IPS-11a (cell line): ENCODE measurements around the gene EBPL.
"Not testable (repeated sequence)": the region's sequence is repeated elsewhere in the genome, so short reads cannot be mapped to it uniquely, and the experiment has no call there.

Experiments
- H3K4me3 ChIP-seq: one replicate; pipeline ENCODE4 v1.5.1; 2013; ENCODE audit warnings: low read depth, low read length, control low read depth

Gene EBPL

DNA sequence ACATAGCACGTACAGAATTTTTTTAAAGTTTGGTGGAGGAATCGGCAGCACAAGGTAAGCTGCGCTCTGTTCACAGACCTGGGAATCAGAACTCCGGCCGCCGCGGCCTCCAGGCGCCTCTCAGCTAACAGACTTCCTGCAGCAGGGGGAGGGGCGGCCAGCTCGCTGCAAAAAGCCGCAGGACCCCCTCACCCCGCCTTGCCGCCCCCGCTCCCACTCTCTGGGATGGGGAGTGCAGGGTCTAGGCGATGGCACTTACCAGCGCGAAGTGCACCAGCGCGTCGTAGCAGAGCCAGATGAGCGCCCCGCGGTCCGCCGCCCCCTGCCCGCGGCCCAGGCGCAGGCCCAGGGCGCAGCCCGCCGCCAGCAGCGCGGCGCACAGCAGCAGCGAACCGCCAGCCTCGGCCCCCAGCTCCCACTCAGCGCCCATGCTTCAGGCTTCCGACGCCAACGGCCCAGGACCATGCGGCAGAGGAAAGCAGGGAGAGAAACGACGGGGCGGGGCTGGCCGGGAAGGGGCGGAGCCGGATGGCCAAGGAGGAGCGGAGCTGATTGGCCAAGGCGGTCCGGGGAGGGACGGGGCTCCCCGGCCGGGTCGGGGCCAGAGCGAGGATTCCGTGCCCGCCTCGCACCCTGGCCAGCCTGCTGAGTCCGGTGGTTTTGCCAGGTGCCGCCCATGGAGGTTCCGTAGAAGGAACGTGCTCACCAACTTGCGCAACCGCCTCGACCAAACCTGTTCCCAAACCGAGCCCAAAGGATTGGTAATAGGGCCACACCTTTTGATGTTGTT, at the start of gene EBPL:
Gene EBPL, minus strand, starts transcription at position 492 of the 790 bp plus-strand sequence. Its CDS starts 62 bp downstream, at position 430.
- peak within 1 kb of the TSS; percentile 82 for H3K4me3 ChIP-seq

DNA sequence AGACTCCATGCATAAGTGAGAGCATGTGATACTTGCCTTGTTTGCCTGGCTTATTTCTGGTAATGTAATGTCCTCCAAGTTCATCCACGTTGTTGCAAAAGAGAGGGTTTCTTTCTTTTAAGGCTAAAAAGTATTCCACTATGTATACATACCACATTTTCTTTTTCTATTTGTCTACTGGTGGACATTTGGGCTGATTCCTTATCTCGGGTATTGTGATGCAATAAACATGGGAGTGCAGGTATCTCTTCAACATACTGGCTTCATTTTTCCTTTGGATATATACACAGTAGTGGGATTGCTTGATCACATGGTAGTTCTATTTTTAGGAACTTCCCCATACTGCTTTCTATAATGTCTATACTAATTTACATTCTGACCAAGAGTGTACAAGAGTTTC, 49.6 kb upstream of the EBPL start:
- H3K4me3 ChIP-seq: no peak overlapping the region

DNA sequence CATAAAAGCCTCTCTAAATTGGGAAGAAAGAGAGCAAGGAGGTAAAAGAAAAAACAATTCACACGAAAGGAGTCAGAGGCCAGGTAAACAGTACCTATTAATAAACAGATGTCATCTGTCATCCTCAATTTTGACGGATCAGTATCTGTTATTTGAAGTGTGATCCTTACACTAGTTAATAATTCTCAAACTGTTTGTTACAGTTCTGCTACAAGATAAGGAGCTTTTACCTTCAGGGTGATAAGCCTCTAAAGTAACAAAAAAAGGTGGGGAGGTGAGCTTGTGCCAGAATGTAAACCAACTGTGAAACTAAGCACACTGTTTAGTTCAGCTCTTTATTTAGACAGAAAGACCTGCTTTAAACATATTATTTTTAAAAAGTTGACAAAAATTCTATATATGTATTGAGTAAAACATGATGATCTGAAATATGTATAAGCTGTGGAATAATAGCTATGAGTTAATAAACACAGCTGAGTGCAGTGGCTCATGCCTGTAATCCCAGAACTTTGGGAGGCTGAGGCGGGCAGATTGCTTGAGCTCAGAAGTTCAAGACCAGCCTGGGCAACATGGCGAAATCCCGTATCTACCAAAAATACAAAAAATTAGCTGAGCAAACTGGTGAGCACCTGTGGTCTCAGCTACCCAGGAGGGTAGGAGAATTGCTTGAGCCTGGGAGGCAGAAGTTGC, 48.4 kb upstream of the EBPL start:
- H3K4me3 ChIP-seq: no peak overlapping the region

DNA sequence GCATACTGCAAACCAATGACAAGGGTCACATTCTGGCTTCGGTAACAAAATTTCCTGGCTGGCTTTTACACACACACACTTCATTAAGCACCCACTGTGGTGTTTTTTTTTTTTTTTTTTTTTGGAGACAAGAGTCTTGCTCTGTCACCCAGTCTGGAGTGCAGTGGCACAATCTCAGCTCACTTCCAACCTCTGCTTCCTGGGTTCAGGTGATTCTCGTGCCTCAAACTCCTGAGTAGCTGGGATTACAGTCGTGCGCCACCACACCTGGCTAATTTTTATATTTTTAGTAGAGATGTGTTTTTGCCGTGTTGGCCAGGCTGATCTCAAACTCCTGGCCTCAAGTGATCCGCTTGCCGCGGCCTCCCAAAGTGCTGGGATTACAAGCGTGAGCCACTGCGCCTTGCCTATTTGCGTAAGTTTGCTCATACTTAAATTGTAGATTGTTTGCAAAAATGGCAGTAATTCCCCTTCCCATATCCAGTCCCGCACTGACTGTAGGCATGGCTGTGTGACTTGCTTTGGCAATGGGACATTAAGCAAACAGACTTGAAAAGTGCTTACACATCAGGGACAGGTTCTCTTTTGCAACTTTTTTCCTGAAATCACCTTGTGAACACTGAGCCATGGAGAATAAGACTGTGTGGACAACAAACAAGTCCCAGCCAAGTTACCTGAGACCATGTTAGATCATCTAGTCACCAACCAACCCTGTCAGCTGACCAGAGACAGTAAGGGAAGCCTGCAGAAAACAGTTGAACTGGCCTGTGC, 42.1 kb upstream of the EBPL start:
- no peak overlapping the region for H3K4me3 ChIP-seq

DNA sequence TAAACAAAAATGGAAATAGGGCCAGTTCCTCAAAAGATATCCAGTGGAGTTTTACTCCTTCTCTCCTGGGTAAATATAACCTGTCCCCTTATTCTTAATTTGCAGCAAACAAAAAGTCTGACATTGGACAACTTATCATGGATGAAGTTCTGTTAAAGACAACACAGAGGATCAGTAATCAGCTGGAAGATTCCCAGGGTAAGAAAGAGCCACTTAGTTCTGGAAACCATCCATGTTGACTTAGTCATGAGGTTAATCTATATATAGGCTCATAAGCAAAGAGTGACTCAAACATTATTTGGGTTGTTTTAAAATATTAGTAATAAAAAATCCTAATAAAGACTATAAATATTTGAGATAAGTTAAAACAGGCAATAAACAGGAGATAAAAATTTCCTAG, 40.5 kb upstream of the EBPL start:
- H3K4me3 ChIP-seq: no peak overlapping the region

DNA sequence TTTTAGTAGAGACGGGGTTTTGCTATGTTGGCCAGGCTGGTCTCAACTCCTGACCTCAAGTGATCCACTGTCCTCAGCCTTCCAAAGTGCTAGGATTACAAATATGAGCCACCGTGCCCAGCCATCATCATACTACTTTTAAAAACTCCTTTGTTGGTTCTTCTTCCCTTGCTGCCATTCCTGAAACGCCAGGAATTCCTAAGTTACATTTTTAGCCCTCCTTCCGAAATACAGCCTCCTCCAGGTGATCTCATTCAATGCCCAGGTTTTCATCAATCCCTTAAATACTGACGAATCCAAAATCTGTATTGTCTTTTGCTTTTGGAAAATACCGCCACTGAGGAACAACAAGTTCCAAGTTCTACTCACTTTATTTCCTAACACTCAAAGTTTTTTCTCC, 25.3 kb upstream of the EBPL start:
- H3K4me3 ChIP-seq: no peak overlapping the region

DNA sequence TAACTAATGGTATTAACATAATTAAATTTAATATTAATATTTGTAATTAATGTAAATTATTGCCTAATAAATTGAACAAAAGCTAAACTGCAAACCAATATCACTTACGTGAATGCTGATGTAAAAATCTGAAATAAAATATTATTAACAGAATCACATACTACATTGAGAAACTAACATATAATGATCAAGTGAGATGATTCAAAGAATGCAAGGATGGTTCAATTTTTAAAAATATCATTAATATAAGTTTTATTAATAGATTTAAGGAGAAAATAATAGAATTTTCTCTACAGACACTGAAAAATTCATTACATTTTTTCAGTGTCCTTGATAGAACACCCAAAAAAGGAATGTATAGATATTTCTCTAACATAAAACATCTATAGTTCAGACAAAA, 23.5 kb upstream of the EBPL start:
- H3K4me3 ChIP-seq: no peak overlapping the region

DNA sequence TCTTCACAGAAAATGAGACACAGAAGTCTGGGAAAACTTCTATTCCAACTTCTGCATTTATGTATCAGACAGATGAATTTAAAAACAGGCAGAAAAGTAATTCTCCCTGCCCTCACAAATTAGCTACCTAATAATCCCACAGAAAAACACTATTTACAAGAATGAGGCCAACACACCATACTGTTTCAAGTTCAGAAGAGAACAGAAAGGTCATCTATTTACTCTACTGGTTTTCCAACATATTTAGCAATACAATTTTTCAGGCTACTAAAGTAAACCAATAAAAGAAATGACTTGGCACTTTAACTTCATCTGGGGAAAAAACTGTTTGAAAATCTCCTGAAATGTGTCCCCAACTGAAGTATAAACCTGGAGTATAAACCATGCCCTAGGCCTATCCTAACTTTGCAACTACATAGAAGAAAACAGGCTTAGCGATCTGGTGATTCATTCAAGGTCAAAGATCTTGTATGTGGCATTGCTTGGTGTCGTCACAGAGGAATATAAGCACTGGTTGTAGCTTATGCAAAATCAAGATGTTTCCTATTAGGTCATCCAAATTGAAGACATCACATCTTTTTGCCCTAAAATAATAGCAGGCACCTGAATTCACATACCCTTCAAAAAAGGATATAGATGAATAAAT, 20.1 kb upstream of the EBPL start:
- no peak overlapping the region for H3K4me3 ChIP-seq

DNA sequence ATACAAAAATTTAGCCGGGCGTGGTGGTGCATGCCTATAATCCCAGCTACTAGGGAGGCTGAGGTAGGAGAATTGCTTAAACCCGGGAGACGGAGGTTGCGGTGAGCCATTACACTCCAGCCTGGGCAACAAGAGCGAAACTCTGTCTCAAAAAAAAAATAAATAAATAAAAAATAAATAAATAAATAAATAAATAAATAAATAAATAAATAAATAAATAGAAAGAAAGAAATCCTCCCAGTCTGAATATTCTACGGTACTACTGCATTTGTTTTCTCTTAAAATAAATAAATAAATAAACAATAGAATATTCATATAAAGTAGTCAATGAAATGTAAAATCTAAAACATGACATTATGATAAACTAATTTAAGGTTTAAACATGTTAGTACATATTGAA, 13.0 kb upstream of the EBPL start:
- H3K4me3 ChIP-seq: not testable (repeated sequence)

DNA sequence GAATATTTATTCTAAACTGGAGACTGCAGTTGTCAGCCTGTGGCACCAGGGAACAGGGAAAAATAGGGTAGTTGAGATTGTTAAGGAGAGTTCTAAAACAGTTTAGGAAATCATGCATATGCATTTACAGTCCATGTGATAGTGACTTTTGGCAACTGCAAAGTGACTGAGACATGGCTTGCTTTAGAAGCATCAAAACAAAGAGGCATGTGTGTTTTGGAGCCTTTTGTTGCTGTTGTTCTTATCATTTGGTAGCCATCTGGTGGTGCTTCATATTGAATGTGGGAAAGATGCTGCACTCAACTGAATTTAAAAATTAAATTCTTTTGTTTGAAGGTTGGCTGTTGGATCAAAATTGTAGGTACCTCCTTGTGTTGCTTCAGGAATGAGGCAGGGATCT, 10.2 kb upstream of the EBPL start:
- H3K4me3 ChIP-seq: no peak overlapping the region

DNA sequence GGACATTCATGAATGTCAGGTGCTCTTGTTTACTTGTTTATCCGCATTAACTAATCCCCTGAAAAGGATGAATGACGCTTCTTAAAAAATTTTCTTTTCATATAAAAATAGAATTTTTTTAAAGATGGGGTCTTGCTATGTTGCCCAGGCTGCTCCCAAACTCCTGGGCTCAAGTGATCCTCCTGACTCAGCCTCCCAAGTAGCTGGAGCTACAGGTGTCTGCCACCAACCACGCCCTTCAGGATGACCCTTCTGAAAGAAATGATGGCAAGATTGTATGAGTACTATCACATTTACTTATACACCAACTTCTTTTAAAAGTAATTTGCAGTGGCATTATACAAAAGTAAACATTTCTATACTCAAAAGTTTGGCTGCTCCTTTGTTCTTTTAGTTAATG, 6.2 kb upstream of the EBPL start:
- no peak overlapping the region for H3K4me3 ChIP-seq

DNA sequence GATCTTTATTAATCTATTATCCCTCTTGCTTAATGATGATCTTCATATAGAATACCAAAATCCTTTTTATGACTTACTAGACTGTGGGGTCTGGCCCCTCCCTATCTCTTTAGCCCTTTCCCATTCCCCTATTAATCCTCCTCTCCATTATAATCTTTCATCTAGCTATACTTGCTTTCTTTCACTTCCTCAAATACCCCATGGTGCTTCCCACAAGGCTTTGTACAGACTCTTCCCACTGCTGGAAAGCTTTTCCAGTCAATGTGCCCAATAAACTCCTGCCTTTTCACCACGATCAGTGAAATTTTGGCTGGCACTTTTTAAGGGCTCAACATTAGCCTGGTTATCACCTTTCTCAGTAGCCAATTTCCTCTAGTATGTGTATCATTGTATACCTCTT, 3.2 kb upstream of the EBPL start:
- H3K4me3 ChIP-seq: no peak overlapping the region

DNA sequence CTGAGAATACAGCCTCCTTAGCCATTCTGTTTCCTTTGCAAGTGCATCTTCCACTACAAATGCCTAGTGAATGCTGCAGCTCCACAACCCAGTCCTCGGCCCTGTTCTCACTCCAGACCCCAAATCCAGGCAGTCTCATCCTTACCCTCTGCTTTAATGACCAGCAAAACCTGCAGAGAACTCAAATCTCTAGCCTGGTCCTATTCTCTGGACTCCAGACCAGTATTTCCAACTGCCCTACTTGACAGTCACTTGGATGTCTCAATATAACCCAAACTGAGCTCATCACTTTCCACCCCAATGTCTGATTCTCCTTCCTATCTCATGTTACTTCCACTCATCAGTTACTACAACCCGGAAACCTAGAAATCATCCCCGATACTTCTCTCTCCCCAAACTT, 2.6 kb upstream of the EBPL start:
- no peak overlapping the region for H3K4me3 ChIP-seq

DNA sequence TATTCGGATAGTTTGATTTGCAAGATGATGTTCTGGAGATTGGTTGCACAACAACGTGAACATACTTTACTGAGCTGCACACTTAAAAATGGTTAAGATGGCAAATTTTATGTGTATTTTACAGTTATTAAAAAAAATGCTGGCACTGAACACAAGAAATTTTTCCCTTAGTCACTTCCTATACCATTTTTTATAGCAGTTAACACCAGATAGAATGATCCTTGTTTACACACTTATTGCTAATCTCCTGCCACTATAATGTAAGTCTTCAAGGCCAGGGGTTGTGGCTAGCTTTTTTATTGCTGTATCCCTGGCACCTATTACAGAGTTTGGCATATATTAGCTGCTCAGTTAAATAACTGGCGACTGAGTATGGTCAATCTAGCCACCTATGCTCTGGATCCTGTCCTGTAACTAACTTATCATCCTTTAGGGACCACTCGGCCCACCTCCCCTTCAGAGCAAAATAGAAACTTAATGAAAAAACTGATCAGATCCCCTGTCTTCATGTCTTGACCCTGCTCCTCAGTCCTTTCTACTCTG, 2.0 kb upstream of the EBPL start:
- no peak overlapping the region for H3K4me3 ChIP-seq

DNA sequence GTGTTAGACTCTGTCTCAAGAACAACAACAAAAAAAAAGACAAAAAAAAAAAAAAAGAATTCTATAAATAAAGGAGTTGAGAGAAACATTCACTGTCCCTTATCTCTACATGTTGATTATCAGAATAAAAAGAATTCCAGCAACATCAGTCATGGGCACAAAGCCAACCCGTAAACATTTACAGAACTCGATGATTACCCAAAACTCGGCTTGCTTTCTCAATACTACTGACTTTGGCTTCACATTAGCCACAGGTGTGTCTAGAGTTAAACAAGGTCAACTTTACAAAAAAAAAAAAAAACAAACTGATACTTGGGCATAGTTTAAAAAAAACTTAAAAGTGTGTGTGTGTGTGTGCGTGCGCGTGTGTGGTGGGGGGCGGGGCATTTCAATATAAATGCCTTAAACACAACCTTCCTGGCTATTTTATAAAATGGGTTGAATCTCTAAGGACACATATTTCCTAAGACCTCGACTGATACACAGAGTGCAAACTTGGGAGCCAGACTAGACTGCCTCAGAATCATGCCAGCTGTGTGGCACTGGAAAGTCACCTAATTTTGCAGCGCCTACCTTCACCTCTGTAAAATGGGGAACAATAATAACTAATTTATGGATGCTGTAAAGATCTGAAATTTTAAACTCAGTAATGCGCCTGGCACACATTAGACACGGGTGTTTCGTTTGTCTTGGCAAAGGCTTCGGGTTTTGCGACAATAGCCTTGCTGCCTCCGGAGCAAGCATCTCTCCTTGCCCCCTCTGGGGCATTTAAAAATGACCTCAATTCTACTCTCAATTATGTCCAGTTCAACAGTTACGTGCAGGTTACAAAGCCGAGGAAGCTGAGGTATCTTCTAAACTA, 922 bp downstream of the EBPL start:
- peak overlapping the region; percentile 82 for H3K4me3 ChIP-seq

DNA sequence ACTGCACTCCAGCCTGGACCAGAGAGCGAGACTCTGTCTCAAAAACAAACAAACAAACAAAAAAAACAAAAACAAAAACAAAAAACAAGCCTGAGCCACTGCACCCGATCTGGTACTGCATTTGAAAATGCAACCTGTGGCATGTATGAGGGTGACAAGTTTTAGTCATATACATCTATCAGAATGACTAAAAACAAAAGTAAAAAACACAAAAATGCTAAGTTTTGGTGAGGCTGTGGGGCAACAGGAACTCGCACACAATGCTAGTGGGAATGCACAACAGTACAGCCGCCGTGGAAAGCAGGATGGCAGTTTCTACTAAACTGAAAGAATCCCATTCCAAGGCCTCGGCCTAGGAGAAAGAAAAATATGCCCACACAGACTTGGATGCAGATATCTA, 7.8 kb downstream of the EBPL start:
- no peak overlapping the region for H3K4me3 ChIP-seq

DNA sequence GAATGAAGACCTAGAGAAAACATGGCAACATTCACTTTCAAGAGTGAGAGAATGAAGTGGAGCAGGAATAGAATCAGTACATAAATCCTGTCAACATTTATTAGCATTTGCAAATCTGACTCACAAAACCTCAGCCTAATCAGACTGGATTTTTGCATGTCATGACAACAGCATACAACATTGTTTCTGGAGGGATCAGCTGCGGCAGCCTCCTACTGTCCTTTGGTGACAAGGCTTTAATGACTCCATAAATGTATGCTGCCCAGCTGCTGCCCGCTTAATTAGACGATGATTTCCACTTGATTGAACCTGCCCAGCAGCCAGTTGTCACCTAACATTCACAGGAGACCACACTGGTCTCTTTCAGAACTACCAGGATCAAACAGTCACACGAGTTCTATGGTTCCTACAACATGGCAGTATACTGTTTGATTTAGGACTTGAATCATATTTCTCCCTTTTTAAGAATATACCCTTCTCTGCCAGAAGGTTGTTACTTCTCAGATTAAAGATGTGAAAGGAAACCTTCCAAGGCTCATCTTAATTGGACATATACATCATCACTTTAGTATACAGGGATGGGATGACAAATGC, 9.3 kb downstream of the EBPL start:
- no peak overlapping the region for H3K4me3 ChIP-seq

DNA sequence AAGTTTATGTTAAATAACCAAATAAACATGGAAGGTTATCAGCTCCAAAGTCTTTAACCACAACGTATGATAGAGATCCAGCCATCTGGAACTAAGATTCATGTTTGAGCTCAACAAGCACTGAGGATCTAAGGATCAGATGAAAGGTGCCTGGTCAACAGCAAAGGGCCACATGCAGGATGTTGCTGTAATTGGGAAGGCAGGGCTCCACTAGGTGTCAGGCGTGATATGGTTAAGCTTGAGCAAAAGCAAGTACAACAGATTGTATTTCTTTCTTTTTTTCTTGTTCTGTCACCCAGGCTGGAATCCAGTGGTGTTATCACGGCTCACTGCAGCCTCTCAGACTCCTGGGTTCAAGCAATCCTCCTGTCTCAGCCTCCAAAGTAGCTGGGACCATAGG, 12.0 kb downstream of the EBPL start:
- no peak overlapping the region for H3K4me3 ChIP-seq

DNA sequence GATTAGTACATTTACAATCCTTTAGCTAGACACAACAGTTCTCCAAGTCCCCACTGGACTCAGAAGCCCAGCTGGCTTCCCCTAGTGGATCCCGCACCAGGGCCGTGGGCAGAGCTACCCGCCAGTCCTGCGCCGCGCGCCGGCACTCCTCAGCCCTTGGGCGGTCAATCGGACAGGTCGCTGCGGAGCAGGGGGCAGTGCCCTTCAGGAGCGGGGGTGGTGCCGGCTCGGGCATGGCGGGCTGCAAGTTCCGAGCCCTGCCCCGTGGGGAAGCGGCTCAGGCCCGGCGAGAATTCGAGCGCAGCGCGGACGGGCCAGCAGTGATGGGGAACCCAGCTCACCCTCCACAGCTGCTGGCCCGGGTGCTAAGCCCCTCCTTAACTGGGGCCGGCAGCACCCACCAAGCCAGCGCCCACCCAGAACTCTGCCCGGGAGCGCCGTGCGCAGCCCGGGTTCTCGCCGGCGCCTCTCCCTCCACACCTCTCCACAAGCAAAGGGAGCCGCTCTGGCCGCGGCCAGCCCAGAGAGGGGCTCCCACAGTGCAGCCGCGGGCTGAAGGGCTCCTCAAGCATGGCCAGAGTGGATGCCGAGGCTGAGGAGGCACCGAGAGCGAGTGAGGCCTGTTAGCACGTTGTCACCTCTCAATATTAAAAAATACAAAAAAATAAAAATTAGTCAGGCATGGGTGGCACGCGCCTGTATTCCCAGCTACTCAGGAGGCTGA, 12.9 kb downstream of the EBPL start:
- no peak overlapping the region for H3K4me3 ChIP-seq
